NB4 (cell line): ENCODE results near the gene PBX3.

Experiments
- DNase-seq: peaks from one replicate; pipeline ENCODE4 v3.0.0; 2010; ENCODE audit warnings: low read depth
- H3K4me3 ChIP-seq: one replicate; pipeline ENCODE4 v1.5.1; 2011; ENCODE audit warnings: mild to moderate bottlenecking, low read depth, low read length, moderate library complexity
- CTCF ChIP-seq: IDR thresholded peaks from one replicate; pipeline ENCODE4 v1.5.1; 2012; ENCODE audit warnings: low read depth, low read length
- MAX ChIP-seq: IDR thresholded peaks from 2 replicates; pipeline ENCODE4 v1.6.1; 2011; ENCODE audit warnings: low read depth, low read length
- MYC ChIP-seq: IDR thresholded peaks from 2 replicates; pipeline ENCODE4 v1.6.1; 2011; ENCODE audit warnings: low read depth, low read length
- POLR2A ChIP-seq: IDR thresholded peaks from 2 replicates; pipeline ENCODE4 v1.6.1; 2011; ENCODE audit warnings: mild to moderate bottlenecking; ENCODE audit not compliant: insufficient read length; ENCODE audit errors: extremely low read depth

Gene PBX3

GRCh38 chr9:125863923-125864322 is 116.8 kb downstream of the PBX3 start:
- H3K4me3 ChIP-seq = no peak overlapping the region
- TF ChIP-seq MYC (no peak), POLR2A (no peak), CTCF (no peak), MAX (no peak)
- no peak for DNase-seq

- no peak for DNase-seq
- H3K4me3 ChIP-seq = no peak overlapping the region
- no peak for TF ChIP-seq CTCF
- TF ChIP-seq POLR2A = no peak
- TF ChIP-seq MAX = no peak
- TF ChIP-seq MYC = no peak
Observed at GRCh38 chr9:125867751-125868415, 120.7 kb downstream of the PBX3 start.

GRCh38 chr9:125878164-125878631 is 131.0 kb downstream of the PBX3 start:
- TF ChIP-seq CTCF (no peak), MYC (no peak), POLR2A (no peak), MAX (no peak)
- H3K4me3 ChIP-seq = no peak overlapping the region
- peak; percentile 10 for DNase-seq

GRCh38 chr9:125881042-125881441 is 133.9 kb downstream of the PBX3 start:
- no peak overlapping the region for H3K4me3 ChIP-seq
- TF ChIP-seq POLR2A (no peak), CTCF (no peak), MAX (no peak), MYC (no peak)
- no peak for DNase-seq

GRCh38 chr9:125883565-125884217 is 136.5 kb downstream of the PBX3 start:
- DNase-seq = no peak
- no peak overlapping the region for H3K4me3 ChIP-seq
- no peak for TF ChIP-seq CTCF
- no peak for TF ChIP-seq POLR2A
- TF ChIP-seq MYC = no peak
- TF ChIP-seq MAX = no peak
